KBM-7 (cell line): ENCODE data around the gene GNPDA2.
A peak's percentile ranks its signal among the peaks of the same experiment; 100 is the strongest.
"Not testable (repeated sequence)": the region's sequence is repeated elsewhere in the genome, so short reads cannot be mapped to it uniquely, and the experiment has no call there.

Source experiments
- DNase-seq: peaks from one replicate; pipeline ENCODE4 v3.0.0-alpha.2; 2015
- in situ Hi-C: fragments of 300-500 bp; cut with MboI; formaldehyde crosslinking; loops from 2 replicates; pipeline ENCODE4 v1.14.3; 2020; ENCODE audit warnings: low sequenced_read_pairs, low pct_unique_long_range_greater_than_20kb, mixed read lengths

Gene GNPDA2

DNA sequence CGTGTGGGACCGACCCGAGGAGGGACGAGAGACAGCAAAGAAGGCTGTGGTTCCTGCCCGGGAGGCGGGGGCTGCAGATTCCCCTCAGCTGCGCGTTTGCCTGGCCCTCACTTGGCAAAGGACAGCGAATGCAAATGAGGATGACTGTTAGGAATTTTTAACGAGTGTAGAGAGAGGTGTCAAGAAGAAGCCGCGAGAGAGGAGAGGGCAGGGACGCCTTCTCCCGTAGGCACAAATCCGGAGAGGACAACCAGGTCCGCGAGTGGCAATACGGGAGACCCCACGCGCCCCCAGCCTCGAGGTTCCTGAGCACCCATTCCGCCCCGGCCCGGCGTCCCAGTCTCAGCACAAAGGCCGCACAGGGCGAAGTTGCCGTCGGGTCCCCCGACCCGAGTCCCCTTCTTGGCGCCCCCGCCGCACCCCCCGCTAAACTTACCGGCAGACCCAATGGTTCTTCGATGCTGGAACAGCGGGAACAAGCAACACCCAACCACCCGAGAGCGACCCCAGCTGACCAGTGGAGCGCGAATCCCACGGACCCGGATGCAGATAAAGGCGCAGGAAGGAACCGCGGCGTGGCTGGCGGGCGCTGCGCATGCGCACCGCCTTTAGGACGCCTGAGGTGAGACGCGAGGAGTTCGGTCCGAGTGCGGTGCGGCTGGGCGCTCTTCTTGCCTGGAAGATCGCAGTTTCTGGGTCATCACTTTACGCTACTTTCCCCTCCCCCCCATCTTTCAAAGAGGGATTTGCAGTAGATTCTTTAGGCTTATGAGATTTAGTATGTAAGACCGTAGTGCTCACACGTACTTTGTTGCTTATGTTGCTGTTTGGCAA is at the start of gene GNPDA2:
TSS of gene GNPDA2 (minus strand) at position 519 of the 834 bp plus-strand sequence. CDS start 4,349 bp downstream, outside the sequence.
- in situ Hi-C loops = no loop called here
- peak; percentile 88 for DNase-seq

DNA sequence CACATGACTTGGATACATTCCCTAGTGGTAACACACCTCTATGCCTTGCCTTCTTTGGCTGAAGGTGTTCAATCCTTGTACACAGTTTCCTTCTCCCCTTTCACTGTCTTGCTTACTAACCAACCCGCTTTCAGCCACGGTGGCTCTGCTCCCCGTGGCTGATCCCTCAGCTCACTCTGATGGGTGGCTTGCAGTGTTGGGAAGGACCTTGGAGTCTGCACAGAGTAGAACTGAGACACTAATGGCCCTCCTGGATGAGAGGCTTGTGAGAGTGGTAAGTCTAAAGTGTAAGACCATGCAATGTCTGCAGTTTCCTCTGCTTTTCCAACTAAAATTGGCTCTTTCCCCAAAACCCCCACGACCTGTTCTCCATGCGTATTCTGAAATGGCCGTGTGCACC is 46.0 kb upstream of the GNPDA2 start:
- in situ Hi-C loops = no loop called here
- DNase-seq = no peak

DNA sequence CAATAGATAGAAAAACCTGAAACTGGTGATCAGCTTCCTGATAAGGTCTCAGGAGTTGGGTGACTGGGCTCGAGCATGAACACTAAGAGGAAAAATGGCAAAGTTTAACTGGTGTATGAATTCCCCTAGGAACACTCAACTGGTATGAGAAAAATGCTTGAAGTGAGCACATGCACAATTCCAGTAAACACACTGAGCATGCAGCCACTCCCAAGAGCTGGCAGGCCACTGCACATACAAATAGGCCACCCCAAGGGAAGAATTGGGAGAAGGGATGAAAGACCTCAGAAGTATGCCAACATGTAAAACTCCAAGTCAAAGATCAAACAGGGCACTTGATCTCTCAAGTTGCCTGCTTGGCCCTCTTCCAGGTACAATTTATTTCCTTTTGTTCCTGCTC is 45.4 kb upstream of the GNPDA2 start:
- DNase-seq = no peak
- in situ Hi-C loops = no loop called here

- in situ Hi-C loops = no loop called here
- no peak for DNase-seq
These were observed 40.1 kb upstream of the GNPDA2 start for GRCh38 chr4:44766453-44766852.

- in situ Hi-C loops = no loop called here
- DNase-seq = no peak
These were observed 38.8 kb upstream of the GNPDA2 start for GRCh38 chr4:44765116-44765515.

- in situ Hi-C loops = no loop called here
- DNase-seq = no peak
These were observed 35.0 kb upstream of the GNPDA2 start for GRCh38 chr4:44761306-44761705.

DNA sequence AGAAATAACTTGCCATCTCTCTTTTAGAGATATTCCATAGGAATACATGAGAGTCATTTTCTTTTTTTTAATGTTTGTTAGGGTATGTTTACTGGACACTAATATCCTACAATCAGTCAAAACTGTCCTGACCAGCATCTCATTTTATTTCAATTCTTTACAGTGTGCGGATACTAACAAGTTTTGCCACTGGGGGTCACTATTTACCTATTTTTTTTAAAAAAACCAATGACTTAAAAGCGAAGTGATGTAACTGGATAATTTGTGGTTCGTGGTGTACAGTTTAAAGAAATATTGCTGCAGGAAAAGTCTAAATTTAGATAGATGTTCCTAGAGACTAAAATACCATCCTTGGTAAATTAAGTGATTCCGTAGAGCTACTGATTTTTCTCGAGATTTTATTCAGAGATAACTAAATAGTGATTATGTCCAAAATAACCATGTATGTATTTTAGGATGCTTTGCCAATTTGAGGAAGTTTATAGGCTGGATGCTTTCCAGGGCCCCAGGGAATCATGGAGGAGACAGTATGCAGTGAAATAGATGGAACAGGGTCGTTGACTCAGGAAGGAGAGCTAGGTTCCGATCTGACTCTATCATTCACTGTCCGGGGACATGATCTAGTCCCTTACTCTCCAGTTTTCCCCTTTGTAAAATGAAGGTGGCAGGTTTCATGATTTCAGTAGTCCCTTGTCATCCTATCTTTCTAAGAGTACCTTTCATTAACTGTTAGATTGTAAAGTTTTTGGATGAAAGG is 34.0 kb upstream of the GNPDA2 start:
- DNase-seq = peak; percentile 58
- in situ Hi-C loops = no loop called here

DNA sequence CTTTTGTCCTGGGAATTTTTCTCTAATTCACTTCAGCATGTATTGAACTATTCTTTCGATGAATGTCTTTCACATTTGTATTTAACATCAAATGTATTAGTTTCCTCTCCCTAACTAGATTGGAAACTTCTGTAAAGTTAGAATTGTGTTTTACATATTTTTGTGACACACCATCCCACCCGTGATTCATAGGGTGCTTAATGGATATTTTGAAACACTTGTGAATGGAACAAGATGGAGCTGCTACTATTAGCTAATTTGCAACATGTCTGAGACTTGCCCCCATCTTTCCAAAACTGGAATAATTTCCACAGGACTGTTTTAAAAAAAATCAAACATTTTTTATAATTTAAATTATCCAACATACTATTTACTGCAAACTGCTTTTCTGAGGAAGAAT is 30.2 kb upstream of the GNPDA2 start:
- in situ Hi-C loops = no loop called here
- no peak for DNase-seq

- in situ Hi-C loops = no loop called here
- no peak for DNase-seq
These were observed 13.8 kb upstream of the GNPDA2 start for GRCh38 chr4:44740201-44740600.

GRCh38 chr4:44738615-44739014 is 12.3 kb upstream of the GNPDA2 start:
- in situ Hi-C loops = no loop called here
- DNase-seq = no peak

DNA sequence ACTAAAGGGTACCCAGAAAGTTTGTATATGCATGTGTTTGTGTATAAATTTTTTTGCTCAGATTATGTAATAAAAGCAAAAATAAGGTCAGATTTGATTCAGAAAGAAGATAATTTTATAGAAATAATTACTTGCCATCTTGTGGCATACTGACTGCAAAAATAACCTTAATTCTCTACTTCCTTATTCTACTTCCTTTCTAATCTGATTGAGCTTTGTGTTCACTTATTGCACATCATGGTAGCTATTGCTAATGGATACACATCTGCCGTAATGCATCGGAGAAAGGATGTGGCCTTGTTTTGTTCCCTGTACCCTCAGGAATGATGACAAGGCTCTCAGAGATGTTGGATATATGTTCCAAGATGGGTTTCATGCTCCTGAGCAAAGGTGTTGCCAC is 10.5 kb upstream of the GNPDA2 start:
- DNase-seq = peak; percentile 21
- in situ Hi-C loops = no loop called here

DNA sequence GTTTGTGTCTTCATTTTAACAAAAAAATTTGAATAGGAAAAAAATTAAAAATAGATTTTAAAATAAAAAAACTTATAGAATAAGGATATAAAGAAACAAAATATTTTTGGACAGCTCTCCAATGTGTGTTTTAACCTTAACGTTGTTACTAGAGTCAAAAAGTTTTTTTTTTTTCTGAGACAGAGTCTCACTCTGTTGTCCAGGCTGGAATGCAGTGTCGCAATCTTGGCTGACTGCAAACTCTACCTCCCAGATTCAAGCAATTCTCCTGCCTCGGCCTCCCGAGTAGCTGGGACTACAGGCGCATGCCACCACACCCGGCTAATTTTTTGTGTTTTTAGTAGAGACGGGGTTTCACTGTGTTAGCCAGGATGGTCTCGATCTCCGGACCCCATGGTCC is 2.3 kb upstream of the GNPDA2 start:
- in situ Hi-C loops, DNase-seq: not testable (repeated sequence)

GRCh38 chr4:44727471-44727870 is 1.1 kb upstream of the GNPDA2 start:
- DNase-seq = no peak
- in situ Hi-C loops = no loop called here

DNA sequence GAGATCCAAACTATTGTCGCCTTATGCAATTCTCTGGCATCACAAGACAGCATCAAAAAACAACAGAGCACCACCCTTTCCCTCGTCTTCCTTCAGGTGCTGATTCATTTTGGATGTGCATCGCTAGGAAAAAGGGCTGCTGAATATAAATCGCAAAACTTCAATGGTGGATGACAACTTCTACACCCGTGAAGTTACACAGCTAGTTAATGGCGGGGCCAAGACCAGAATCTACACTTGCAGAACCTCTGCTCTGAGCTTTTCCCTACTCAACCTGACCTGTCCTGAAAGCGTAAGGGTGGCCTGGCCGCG is 674 bp downstream of the GNPDA2 start:
- in situ Hi-C loops = no loop called here
- DNase-seq = no peak

DNA sequence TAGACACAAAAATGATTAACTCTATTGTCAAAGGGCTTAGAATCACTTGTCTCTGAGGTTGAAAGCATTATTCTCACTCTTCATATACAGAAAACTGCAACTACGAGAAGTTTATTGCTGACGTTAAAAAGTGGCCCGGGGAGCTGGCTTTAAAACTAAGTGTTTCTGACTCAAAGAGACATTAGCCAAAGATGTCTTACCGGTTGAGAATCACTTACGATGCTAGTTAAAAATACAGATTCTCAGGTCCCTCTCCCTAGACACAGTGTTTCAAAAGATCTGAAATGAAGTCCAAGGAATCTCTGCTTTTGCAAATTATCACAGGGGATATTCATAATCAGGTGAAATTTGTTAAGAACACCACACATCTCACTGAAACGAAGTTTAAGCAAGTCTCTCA is 1.2 kb downstream of the GNPDA2 start:
- DNase-seq = no peak
- in situ Hi-C loops = no loop called here

DNA sequence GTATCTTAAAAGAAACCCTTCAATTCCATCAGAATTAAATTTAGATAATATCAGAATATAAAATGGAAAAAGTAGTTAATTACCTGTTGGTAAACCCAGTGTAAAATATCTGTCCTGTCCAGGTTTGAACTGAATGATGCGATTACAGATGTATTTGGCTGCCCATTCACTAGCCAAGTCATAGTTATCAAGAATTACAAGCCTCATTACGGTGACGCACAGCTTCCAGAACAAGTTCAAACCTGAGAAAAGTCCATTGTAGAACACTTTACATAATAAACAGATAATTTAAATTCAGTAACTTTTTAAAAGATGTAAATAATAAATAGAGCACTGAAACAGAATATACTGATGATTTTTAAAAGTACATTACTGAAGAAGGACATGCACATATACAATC is 4.4 kb downstream of the GNPDA2 start:
- DNase-seq = no peak
- in situ Hi-C loops = no loop called here

DNA sequence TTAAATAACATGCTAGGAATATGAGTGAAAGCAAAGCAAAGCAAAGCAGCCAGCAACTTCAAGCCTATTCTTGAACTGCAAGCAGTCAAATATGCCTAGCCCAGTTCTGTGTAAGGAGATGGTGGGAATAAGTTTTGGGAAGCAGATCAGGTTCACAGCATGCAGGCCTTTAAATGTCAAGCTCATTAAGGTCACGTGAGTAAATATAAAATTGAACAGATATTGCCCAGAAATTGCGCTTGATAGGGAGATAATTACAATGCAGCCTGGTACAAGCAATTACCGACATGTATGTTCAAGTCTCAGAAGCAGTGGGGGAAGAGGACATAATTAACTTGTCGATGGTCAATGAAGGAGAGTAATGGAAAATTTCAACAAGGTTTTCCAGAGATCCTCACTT is 6.0 kb downstream of the GNPDA2 start:
- no peak for DNase-seq
- in situ Hi-C loops = no loop called here

DNA sequence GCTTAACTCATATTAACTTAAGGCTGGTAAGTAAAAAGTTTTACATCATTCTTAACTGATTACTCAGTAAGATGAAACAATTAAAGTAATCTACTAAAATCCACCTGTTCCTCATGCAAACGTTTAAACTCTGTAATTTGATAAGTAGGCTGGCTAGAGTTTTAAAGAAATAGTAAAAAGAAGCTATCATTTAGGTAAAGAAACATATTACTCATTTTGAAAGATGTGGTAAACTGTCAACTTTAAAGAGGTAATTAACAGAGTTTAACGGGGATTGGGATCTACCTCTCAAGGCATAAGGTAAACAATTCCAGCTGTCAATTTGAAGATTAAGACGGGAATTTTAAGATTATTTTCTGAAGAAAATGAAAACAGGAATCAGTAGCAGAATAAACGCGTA is 9.8 kb downstream of the GNPDA2 start:
- in situ Hi-C loops = no loop called here

GRCh38 chr4:44713125-44713524 is 13.2 kb downstream of the GNPDA2 start:
- in situ Hi-C loops = no loop called here

More for the DNA sequence above, 9.8 kb downstream of the GNPDA2 start:
- no peak for DNase-seq

DNA sequence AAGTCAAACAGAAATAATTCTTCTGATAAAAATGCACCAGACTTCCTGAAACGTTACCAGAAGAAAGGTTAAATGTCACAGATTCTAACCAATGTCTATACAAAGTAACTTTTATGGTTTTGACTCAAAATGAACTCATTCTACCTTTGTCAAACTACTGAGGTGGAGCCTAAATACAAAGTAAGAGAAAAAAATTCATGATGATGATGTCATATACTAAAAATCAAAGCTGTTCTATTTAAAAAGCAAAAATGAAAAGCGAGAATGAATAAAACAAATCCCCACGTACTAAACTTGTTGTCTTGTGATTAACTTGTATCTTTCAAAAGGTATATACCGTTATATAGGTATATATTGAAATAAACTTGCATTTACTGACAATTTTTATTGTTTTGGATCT is 21.7 kb downstream of the GNPDA2 start:
- in situ Hi-C loops = no loop called here
- no peak for DNase-seq

More at GRCh38 chr4:44713125-44713524, 13.2 kb downstream of the GNPDA2 start:
- DNase-seq = no peak

DNA sequence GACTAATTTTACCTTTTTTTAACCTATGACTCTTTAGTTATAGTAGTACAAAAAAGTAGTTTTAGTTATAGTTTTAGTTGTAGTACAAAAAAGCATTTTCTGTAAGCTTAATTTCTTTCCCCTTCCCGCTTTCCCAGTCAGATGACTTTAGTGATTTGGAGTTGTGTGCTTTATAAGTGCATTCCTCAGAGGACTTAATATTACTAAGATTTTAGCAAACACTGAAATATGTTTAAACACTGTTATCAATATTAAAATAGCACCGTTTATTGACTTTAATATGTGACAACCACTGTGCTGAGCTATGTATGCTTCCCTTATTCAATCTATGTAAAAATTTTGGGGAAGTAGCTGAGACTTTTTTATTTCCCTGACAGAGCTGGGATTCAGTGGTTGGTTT is 25.3 kb downstream of the GNPDA2 start:
- in situ Hi-C loops = no loop called here
- DNase-seq = peak; percentile 11
